ENCODE results near the gene DCAF4L1. TPM values are rescaled to one million over a fixed set of nuclear protein-coding genes. Genes with fewer than 3 reads are reported as not detected.

The DCAF4L1 gene
- not detected for total RNA-seq
- under 1 TPM in 1 of 3 donors, not detected in 2; 0.05 TPM for polyA plus RNA-seq
- long read RNA-seq, donor 1, result 0 reads
- long read RNA-seq, donor 2, result 0 reads
- long read RNA-seq, donor 3, full-length matches to known transcripts, result 1 of 1 reads
- long read RNA-seq, donor 3, partial matches to known transcripts, result 0 of 1 reads
- long read RNA-seq, donor 3, other reads (novel, unspliced or antisense), result 0 of 1 reads
- long read RNA-seq, donor 4, result 0 reads
- long read RNA-seq, donor 5, result 0 reads
- long read RNA-seq, donor 6, result 0 reads
- long read RNA-seq, donor 7, result 0 reads
- long read RNA-seq, donor 8, result 0 reads
- long read RNA-seq, donor 9, full-length matches to known transcripts, result 1 of 1 reads
- long read RNA-seq, donor 9, partial matches to known transcripts, result 0 of 1 reads
- long read RNA-seq, donor 9, other reads (novel, unspliced or antisense), result 0 of 1 reads
- long read RNA-seq, donor 10, full-length matches to known transcripts, result 1 of 1 reads
- long read RNA-seq, donor 10, partial matches to known transcripts, result 0 of 1 reads
- long read RNA-seq, donor 10, other reads (novel, unspliced or antisense), result 0 of 1 reads

GRCh38 chr4:41981456-41981855, at the start of gene DCAF4L1:
Gene DCAF4L1 (plus strand): TSS chr4:41981756. CDS start chr4:41981793, 37 bp downstream.
- intact Hi-C loops (cut with DNase I; ENCODE audit: low total_unique reads), result no loop called here
- H3K4me1 ChIP-seq, result no peaks in the 10 kb centered on the region

GRCh38 chr4:41932988-41933387, 48.6 kb upstream of the DCAF4L1 start:
- Histone ChIP-seq H3K27ac (no peak overlapping the region), H3K27me3 (peaks cover 0 to 4% (median 0%) of the 10 kb centered on the region in 3 donors), H3K9me3 (no peaks in the 10 kb centered on the region), H3K36me3 (no peaks in the 10 kb centered on the region), H3K4me3 (no peak overlapping the region), H3K4me1 (peaks cover 7 to 34% (median 24%) of the 10 kb centered on the region in 4 donors)
- intact Hi-C loops (cut with DNase I; ENCODE audit: low total_unique reads), result no loop called here
- TF ChIP-seq CTCF (IDR thresholded peaks at IDR 0.05), result no peak
- no peak for TF ChIP-seq POLR2AphosphoS5 (IDR thresholded peaks at IDR 0.05)
- TF ChIP-seq POLR2A (IDR thresholded peaks at IDR 0.05), result no peak
- no peak for TF ChIP-seq EP300 (IDR thresholded peaks at IDR 0.05)
- no peak for DNase-seq
- WGBS, 5 donors, result 63 to 77% (median 71%) methylated on average over 3 of the region's 3 CpGs

More at GRCh38 chr4:41981456-41981855, at the start of gene DCAF4L1:
- Histone ChIP-seq H3K36me3 (no peaks in the 10 kb centered on the region), H3K27ac (no peak within 1 kb of the TSS), H3K4me3 (no peak within 1 kb of the TSS), H3K9me3 (no peaks in the 10 kb centered on the region), H3K27me3 (no peaks in the 10 kb centered on the region)
- no peak for TF ChIP-seq POLR2A (IDR thresholded peaks at IDR 0.05)
- TF ChIP-seq CTCF (IDR thresholded peaks at IDR 0.05), result no peak
- TF ChIP-seq POLR2AphosphoS5 (IDR thresholded peaks at IDR 0.05), result no peak
- TF ChIP-seq EP300 (IDR thresholded peaks at IDR 0.05), result no peak
- WGBS, 5 donors, result 79 to 93% (median 91%) methylated on average over 12 of the region's 12 CpGs
- DNase-seq, result no peak

DNA sequence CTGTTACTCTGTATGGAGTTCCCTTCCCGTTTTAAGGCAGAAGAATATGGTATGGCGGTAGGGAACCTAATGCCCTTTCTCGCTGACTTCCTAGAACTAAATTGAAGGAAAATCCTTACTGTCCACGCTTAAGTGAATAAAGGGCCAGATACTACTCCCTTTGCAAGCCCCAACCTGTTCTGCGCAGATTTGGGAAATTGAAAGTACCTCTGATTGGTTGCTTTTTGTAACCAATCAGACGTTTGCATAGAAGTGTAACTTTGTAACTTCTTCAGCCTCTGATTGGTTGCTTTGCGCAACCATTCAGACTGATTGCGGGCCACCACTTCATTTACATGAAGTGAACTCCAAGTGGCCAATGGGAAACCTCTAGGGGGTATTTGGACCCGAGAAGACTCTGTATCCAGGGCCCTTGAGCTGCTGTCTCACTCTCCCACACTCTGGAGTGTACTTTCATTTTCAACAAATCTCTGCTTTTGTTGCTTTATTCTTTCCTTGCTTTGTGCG, 47.5 kb upstream of the DCAF4L1 start:
- Histone ChIP-seq H3K36me3 (peaks cover under 1 to 8% (median 4%) of the 10 kb centered on the region in 4 donors), H3K27ac (peak overlapping the region in 1 of 5 donors; percentile 91), H3K4me1 (peaks cover 7 to 43% (median 29%) of the 10 kb centered on the region in 4 donors), H3K4me3 (peak overlapping the region in 3 of 4 donors; percentile 66 to 99 (median 98)), H3K9me3 (no peaks in the 10 kb centered on the region), H3K27me3 (no peaks in the 10 kb centered on the region)
- intact Hi-C loops (cut with DNase I; ENCODE audit: low total_unique reads), result no loop called here
- DNase-seq, result no peak
- no peak for TF ChIP-seq POLR2AphosphoS5 (IDR thresholded peaks at IDR 0.05)
- no peak for TF ChIP-seq POLR2A (IDR thresholded peaks at IDR 0.05)
- no peak for TF ChIP-seq CTCF (IDR thresholded peaks at IDR 0.05)
- no peak for TF ChIP-seq EP300 (IDR thresholded peaks at IDR 0.05)
- 89 to 96% (median 96%) methylated on average over 10 of the region's 10 CpGs for WGBS, 5 donors

- Histone ChIP-seq H3K27ac (peak overlapping the region in 4 of 5 donors; percentile 82 to 95 (median 88)), H3K27me3 (no peaks in the 10 kb centered on the region), H3K9me3 (no peaks in the 10 kb centered on the region), H3K36me3 (peaks cover 3 to 12% (median 9%) of the 10 kb centered on the region in 4 donors), H3K4me1 (peaks cover 7 to 48% (median 31%) of the 10 kb centered on the region in 4 donors), H3K4me3 (peak overlapping the region; percentile 66 to 99 (median 90))
- no peak for TF ChIP-seq EP300 (IDR thresholded peaks at IDR 0.05)
- no peak for TF ChIP-seq CTCF (IDR thresholded peaks at IDR 0.05)
- TF ChIP-seq POLR2AphosphoS5 (IDR thresholded peaks at IDR 0.05), result no peak
- TF ChIP-seq POLR2A (IDR thresholded peaks at IDR 0.05), result no peak
- 75 to 90% (median 86%) methylated on average over 9 of the region's 9 CpGs for WGBS, 5 donors
- intact Hi-C loops (cut with DNase I; ENCODE audit: low total_unique reads), result no loop called here
- no peak for DNase-seq
Measured at GRCh38 chr4:41934514-41934900, 47.0 kb upstream of the DCAF4L1 start.

Measured in stomach (tissue), 19 donors.